ENCODE measurements around the gene GAD1.

DNA sequence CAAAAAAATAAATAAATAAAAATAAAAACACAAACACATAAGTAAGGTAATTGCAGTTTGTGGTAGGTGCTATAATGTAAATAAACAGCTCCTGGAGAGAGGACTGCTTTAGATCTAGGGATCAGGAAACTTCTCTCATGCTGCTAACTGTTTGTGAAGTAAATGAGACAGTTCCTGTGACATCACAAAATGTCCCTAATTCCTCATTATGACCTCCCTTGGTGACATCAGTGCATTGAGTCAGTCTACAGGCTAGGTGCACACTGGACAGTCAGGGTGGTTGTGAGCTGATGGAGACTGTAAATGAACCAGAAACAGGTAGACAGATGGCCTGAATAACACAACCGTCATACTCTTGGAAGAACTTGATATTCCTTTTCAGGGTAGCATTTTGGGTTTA, 33.1 kb upstream of the GAD1 start:
- TF ChIP-seq CTCF (IDR thresholded peaks at IDR 0.05) (no peak), ZFX (IDR thresholded peaks at IDR 0.05; ENCODE audit: borderline replicate concordance) (no peak)

Measured in 22Rv1 (cell line).